Measurements from ENCODE around the gene GNG7.
"Not testable (repeated sequence)": the region's sequence is repeated elsewhere in the genome, so short reads cannot be mapped to it uniquely, and the experiment has no call there.

The GNG7 gene

DNA sequence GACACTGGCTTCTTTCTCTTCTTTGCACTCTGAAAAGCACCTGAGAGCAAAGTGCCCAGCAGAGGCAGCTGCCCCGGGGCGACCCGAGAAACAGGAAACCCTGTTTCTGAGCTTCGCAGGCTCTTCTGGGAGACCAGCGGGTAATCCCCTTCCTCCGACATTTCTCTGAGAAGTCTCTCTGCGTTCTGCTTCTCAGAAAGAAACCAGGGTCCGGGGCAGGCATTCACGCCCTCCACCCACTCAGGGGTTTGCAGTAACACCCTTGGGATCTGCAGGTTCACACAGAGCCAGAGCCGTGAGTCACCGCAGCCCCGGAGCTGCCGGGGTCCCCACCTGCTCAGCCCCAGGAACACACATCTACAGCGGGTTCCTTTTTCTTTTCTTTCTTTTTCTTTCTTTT, 140.6 kb downstream of the GNG7 start:
- Histone ChIP-seq H3K27me3 (ENCODE audit: insufficient read depth, poor library complexity, severe bottlenecking) (no peaks in the 10 kb centered on the region), H3K4me3 (ENCODE audit: severe bottlenecking) (no peak overlapping the region), H3K36me3 (ENCODE audit: low read depth) (no peaks in the 10 kb centered on the region), H3K9me3 (ENCODE audit: severe bottlenecking) (no peaks in the 10 kb centered on the region), H3K27ac (ENCODE audit: poor library complexity, severe bottlenecking) (no peak overlapping the region), H3K4me1 (ENCODE audit: insufficient read depth, poor library complexity, severe bottlenecking) (no peaks in the 10 kb centered on the region)
- DNase-seq (ENCODE audit: low spot score): peak; percentile 26
- ATAC-seq (ENCODE audit: low read depth): no peak
- TF ChIP-seq, protein P1, sequence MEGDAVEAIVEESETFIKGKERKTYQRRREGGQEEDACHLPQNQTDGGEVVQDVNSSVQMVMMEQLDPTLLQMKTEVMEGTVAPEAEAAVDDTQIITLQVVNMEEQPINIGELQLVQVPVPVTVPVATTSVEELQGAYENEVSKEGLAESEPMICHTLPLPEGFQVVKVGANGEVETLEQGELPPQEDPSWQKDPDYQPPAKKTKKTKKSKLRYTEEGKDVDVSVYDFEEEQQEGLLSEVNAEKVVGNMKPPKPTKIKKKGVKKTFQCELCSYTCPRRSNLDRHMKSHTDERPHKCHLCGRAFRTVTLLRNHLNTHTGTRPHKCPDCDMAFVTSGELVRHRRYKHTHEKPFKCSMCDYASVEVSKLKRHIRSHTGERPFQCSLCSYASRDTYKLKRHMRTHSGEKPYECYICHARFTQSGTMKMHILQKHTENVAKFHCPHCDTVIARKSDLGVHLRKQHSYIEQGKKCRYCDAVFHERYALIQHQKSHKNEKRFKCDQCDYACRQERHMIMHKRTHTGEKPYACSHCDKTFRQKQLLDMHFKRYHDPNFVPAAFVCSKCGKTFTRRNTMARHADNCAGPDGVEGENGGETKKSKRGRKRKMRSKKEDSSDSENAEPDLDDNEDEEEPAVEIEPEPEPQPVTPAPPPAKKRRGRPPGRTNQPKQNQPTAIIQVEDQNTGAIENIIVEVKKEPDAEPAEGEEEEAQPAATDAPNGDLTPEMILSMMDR (IDR thresholded peaks at IDR 0.05; ENCODE audit: poor library complexity, severe bottlenecking): no peak

DNA sequence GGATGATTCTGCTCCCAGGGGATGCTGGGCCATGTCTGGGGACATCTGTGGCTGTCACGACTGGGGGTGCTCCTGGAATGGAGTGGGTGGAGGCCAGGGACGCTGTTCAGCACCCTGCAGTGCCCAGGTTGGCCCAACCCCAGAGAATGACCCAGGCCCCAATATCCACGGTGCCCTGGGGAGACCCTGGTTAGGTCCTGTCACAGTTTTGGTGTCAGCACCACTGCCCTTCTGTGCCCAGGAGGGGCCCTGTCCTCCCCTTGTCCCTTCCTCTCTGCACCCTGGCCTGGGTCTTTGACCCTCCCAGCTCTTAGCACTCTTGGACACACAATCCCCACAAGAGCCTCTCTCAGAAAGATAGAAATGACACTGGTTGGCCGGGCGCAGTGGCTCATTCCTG, 141.3 kb downstream of the GNG7 start:
- Histone ChIP-seq H3K4me3 (ENCODE audit: severe bottlenecking) (no peak overlapping the region), H3K27ac (ENCODE audit: poor library complexity, severe bottlenecking) (no peak overlapping the region), H3K27me3 (ENCODE audit: insufficient read depth, poor library complexity, severe bottlenecking) (no peaks in the 10 kb centered on the region), H3K4me1 (ENCODE audit: insufficient read depth, poor library complexity, severe bottlenecking) (no peaks in the 10 kb centered on the region), H3K9me3 (ENCODE audit: severe bottlenecking) (no peaks in the 10 kb centered on the region), H3K36me3 (ENCODE audit: low read depth) (no peaks in the 10 kb centered on the region)
- ATAC-seq (ENCODE audit: low read depth) (no peak), DNase-seq (ENCODE audit: low spot score) (no peak)
- TF ChIP-seq, protein P1 (IDR thresholded peaks at IDR 0.05; ENCODE audit: poor library complexity, severe bottlenecking): no peak

DNA sequence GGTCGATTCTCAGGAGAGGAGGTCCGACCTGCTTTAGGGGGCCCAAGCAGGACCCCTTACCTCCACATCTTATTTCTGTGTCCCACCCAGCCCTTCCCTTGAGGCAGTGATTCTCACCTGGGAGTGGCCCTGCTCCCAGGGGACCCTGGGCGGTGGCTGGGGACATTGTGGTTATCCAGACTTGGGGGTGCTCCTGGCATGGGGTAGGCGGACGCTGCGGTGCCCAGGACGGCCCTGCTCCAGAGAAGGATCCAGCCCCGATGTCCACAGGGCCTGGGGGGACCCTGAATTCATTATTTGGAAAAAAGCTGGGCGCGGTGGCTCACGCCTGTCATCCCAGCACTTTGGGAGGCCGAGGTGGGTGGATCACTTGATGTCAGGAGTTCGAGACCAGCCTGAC, 142.1 kb downstream of the GNG7 start:
- H3K4me3 ChIP-seq (ENCODE audit: severe bottlenecking): no peak overlapping the region
- H3K4me1 ChIP-seq (ENCODE audit: insufficient read depth, poor library complexity, severe bottlenecking): no peaks in the 10 kb centered on the region
- DNase-seq (ENCODE audit: low spot score): peak; percentile 32
- no peak for ATAC-seq (ENCODE audit: low read depth)
- no peaks in the 10 kb centered on the region for H3K27me3 ChIP-seq (ENCODE audit: insufficient read depth, poor library complexity, severe bottlenecking)
- H3K27ac ChIP-seq (ENCODE audit: poor library complexity, severe bottlenecking): no peak overlapping the region
- H3K36me3 ChIP-seq (ENCODE audit: low read depth): no peaks in the 10 kb centered on the region
- TF ChIP-seq, protein P1 (IDR thresholded peaks at IDR 0.05; ENCODE audit: poor library complexity, severe bottlenecking): no peak
- no peaks in the 10 kb centered on the region for H3K9me3 ChIP-seq (ENCODE audit: severe bottlenecking)

DNA sequence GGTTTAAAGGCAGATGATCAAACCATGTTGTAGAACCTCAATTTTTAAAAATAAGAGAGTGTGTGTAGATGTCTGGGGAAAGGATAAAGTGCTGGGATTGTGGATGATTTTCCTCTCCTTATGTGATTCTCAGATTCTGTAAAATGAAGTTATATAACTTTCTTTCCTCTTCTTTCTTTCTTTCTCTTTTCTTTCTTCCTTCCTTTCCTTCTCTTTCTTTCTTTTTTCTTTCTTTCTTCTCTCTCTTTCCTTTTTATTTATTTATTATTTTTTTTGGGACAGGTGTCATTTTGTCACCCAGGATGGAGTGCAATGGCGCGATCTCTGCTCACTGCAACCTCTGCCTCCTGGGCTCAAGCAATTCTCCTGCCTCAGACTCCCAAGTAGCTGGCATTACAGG, 144.0 kb downstream of the GNG7 start:
- Histone ChIP-seq H3K27ac (ENCODE audit: poor library complexity, severe bottlenecking) (no peak overlapping the region), H3K9me3 (ENCODE audit: severe bottlenecking) (no peaks in the 10 kb centered on the region), H3K27me3 (ENCODE audit: insufficient read depth, poor library complexity, severe bottlenecking) (no peaks in the 10 kb centered on the region), H3K4me1 (ENCODE audit: insufficient read depth, poor library complexity, severe bottlenecking) (no peaks in the 10 kb centered on the region), H3K36me3 (ENCODE audit: low read depth) (no peaks in the 10 kb centered on the region), H3K4me3 (ENCODE audit: severe bottlenecking) (no peak overlapping the region)
- DNase-seq (ENCODE audit: low spot score) (no peak), ATAC-seq (ENCODE audit: low read depth) (no peak)
- TF ChIP-seq, protein P1 (IDR thresholded peaks at IDR 0.05; ENCODE audit: poor library complexity, severe bottlenecking): no peak

DNA sequence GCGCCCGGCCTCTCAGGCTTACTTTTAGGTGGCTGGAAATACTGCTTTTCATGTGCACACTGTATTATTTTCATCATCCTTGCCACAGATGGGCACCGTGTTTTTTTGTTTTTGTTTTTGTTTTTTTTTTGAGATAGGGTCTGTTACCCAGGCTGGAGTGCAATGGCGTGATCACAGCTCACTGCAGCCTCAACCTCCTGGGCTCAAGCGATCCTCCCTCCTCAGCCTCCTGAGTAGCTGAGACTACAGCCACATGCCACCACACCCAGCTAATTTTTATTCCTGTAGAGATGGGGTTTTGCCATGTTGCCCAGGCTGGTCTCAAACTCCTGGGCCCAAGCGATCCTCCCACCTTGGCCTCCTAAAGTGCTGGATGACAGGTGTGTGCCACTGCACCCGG, 144.4 kb downstream of the GNG7 start:
- not testable (repeated sequence) for H3K4me3 ChIP-seq (ENCODE audit: severe bottlenecking); DNase-seq (ENCODE audit: low spot score); H3K4me1 ChIP-seq (ENCODE audit: insufficient read depth, poor library complexity, severe bottlenecking)

More for the DNA sequence above, 144.4 kb downstream of the GNG7 start:
- ATAC-seq (ENCODE audit: low read depth); H3K27me3 ChIP-seq (ENCODE audit: insufficient read depth, poor library complexity, severe bottlenecking); H3K27ac ChIP-seq (ENCODE audit: poor library complexity, severe bottlenecking); H3K9me3 ChIP-seq (ENCODE audit: severe bottlenecking); H3K36me3 ChIP-seq (ENCODE audit: low read depth): not testable (repeated sequence)
